ES-I3 (cell line): ENCODE data around the gene LMX1B.

ENCODE experiments used
- H3K36me3 ChIP-seq: 2 replicates; pipeline ENCODE4 v1.6.1; 2013; ENCODE audit warnings: mild to moderate bottlenecking, low read length, control low read depth, moderate library complexity; ENCODE audit not compliant: insufficient read depth
- H3K4me1 ChIP-seq: 2 replicates; pipeline ENCODE4 v1.6.1; 2013; ENCODE audit warnings: mild to moderate bottlenecking, control low read depth, low read length; ENCODE audit not compliant: insufficient read depth
- H3K9ac ChIP-seq: 2 replicates; pipeline ENCODE4 v1.6.1; 2013; ENCODE audit warnings: low read depth, mild to moderate bottlenecking, low read length, moderate library complexity
- H3K9me3 ChIP-seq: 2 replicates; pipeline ENCODE4 v1.6.1; 2013; ENCODE audit warnings: mild to moderate bottlenecking, low read length, moderate library complexity; ENCODE audit not compliant: control insufficient read depth, insufficient read depth

LMX1B gene

GRCh38 chr9:126698756-126699155 is 85.0 kb downstream of the LMX1B start:
- Histone ChIP-seq H3K9ac (no peak overlapping the region), H3K9me3 (no peaks in the 10 kb centered on the region), H3K4me1 (peaks cover 6% of the 10 kb centered on the region; the same call in 1 of the 2 replicates), H3K36me3 (no peaks in the 10 kb centered on the region)

DNA sequence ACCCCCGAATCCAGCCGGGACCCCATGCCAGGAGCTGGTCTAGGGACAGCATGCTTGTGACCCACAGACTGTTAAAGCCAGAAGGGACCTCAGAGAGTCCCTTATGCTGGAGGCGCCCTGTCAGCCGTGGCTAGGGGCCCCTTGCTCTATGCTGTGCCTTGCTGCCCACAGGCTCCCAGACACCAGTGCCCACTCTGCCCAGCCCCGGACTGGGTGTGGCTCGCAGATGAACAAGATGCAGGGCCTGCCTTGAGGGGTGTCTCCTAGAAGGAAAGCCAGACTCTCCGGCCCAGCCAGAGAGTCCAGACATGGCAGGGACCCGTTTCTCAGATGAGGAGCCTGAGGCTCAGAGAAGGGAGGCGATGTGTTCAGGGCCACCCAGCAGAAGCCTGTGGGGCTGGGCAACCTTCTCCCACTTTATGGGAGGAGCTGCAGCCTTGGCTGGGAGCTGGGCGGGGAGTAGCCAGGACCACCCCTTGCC is 85.7 kb downstream of the LMX1B start:
- Histone ChIP-seq H3K9me3 (no peaks in the 10 kb centered on the region), H3K4me1 (peaks cover 8% of the 10 kb centered on the region; the same call in 1 of the 2 replicates), H3K36me3 (no peaks in the 10 kb centered on the region), H3K9ac (no peak overlapping the region)

GRCh38 chr9:126700296-126700695 is 86.6 kb downstream of the LMX1B start:
- Histone ChIP-seq H3K4me1 (peaks cover 15% of the 10 kb centered on the region), H3K9ac (no peak overlapping the region), H3K9me3 (no peaks in the 10 kb centered on the region), H3K36me3 (no peaks in the 10 kb centered on the region)

DNA sequence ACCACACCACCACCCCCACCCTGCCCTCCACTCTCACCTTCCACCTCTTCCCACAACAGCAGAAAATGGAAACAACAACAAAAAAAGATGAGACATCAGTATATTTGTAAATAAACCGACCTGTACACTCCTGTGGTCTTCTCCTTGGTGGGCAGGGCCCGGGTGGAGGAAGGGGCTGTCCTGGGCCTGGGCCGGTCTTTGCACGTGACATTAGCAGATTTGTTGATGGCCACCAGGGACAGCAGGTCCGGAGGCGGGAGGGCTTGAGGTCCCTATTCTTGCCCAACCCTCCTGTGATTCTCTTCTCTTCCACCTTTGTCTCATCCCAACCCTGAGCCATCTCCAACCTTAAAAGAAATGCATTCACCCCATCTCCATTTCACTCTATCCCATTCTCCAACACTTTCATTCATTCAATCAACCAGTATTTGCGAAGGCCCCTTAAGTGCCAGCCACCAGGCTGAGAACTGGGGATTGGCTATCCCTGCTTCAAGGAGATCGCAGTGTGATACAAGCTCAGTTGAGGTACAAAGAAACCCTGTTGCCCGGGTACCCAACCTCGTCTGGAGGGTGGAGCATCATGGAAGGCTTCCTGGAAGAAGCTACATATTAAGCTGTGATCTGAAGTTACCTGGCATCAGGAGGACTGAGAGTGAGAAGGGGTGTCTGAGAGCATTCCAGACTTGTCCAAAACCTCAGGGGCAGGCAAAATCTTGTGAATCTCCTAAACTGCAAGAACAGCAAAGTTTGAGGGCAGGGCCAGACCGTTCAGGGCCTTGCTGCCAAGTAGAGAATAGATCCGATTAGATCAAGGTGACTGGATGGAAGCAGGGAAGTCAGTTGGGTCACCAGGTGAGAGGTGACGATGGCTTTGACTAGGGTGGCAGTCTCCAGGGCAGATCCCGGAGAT is 87.4 kb downstream of the LMX1B start:
- Histone ChIP-seq H3K4me1 (peaks cover 15% of the 10 kb centered on the region), H3K36me3 (no peaks in the 10 kb centered on the region), H3K9ac (no peak overlapping the region), H3K9me3 (no peaks in the 10 kb centered on the region)

GRCh38 chr9:126701813-126702140 is 88.0 kb downstream of the LMX1B start:
- Histone ChIP-seq H3K4me1 (peaks cover 15% of the 10 kb centered on the region), H3K9ac (no peak overlapping the region), H3K36me3 (no peaks in the 10 kb centered on the region)

DNA sequence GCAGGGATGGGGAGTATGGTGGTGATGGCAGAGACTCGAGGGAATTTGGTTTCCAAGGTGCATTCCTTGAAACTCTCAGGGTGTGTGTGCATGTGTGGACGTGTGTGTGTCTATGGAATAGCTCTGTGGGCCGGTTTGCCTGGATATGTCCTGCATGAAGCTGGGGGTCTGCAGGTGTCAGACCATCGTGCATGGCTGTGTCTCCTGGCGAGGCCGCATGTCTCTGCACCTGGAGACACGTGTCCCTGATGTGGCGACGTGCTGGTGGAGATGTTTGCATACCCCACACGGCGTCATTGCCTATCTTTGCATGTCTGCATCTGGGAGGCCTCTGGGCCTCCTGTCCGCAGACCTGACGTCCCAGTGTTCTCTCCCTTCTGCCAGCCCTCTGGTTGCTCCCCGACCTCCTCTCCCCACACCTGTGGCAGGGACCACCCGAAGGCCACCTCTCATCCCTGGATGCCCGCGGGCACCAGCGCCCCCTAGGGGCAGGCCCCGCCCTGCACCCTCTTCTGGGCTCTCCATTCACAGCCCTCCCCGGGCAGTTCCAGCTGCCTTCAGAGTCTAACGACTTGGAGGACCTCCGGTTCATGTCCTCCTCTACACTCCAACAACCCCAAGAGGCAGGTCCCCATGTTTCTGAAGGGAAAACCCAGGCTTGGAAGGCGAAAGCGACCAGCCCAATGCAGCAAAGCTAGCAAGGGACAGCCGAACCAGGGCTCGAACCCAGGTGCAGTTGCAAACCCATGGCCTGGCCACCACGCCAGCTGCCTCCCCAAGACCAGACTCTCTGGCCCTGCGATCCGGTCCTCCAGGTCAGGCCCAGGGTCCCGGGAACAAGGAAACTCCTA is 88.6 kb downstream of the LMX1B start:
- Histone ChIP-seq H3K9ac (no peak overlapping the region), H3K9me3 (no peaks in the 10 kb centered on the region), H3K4me1 (peaks cover 15% of the 10 kb centered on the region), H3K36me3 (no peaks in the 10 kb centered on the region)

More at GRCh38 chr9:126701813-126702140, 88.0 kb downstream of the LMX1B start:
- H3K9me3 ChIP-seq = no peaks in the 10 kb centered on the region

DNA sequence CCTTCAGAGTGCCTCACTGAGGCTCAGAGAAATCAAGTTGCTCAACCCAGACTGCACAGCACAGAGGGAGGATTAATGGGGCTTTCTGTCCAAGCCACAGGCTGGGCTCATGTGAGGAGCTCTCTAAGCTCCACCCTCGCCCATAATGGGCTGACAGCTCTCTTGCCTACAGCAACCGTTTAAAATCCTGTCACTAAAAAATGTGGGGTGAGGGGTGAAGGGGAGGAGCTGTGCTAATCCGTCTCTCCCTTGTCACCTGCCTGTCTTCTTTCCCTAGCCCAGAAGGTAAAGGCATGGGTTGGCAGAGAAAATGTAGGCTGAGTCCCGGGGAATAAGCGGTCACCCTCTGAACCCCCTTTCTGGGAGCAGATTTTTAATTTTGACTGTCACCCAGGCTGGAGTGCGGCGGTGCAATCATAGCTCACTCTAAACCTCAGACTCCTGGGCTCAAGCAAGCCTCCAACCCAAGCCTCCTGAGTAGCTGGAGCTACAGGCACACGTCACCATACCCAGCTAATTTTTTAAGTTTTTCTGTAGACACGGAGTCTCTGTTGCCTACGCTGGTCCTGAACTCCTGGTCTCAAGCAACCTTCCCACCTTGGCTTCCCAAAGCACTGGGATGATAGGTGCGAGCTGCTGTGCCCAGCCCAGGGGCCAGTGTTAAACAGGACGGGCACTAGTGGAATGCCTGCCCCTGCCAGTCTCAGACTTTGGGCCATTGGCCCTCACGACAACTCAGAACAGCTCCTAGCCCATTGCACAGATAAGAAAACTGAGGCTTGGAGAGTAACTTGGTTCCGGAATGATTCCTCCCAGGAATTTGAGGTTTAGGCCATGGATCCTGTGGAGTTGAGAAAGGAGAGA is 89.5 kb downstream of the LMX1B start:
- Histone ChIP-seq H3K9ac (no peak overlapping the region), H3K9me3 (no peaks in the 10 kb centered on the region), H3K36me3 (no peaks in the 10 kb centered on the region), H3K4me1 (peaks cover 15% of the 10 kb centered on the region)

- Histone ChIP-seq H3K9me3 (no peaks in the 10 kb centered on the region), H3K4me1 (peaks cover 15% of the 10 kb centered on the region), H3K9ac (no peak overlapping the region), H3K36me3 (no peaks in the 10 kb centered on the region)
Measured at GRCh38 chr9:126703866-126704156, 90.1 kb downstream of the LMX1B start.

DNA sequence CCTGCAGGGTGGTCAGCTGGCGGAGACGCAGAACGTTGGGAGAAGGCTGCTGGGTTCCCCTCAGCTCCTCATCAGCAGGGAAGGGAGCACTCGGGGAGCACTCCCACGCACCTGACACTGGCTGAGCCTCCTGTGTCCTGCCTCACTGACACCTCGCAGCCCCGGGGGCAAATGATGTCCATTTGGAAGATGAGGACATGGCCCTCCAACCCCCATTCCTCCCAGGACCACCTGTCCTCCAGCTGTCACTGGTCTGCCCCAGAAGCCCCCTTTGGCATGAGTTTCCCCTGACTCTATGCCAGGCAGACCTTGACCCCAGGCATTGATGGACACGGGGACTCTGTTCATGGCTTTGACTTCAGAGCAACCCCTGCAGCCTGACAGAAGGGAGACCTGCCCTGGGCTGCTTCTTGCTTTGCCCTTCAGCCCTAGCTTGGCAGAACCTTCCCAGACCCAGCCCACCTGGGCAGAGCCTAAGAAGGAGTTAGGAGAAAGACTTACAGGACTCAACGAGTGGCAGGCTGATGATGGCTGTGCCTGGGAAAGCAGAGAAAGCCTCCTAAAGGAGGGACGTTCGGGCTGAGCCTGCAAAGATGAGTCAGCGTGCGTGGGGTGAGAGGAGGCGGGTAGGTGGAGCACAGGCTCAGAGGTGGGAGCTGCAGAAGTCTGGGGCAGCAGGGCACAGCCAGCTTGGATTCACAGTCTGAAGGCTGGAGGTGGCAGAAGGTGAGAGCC is 90.6 kb downstream of the LMX1B start:
- Histone ChIP-seq H3K9ac (no peak overlapping the region), H3K36me3 (no peaks in the 10 kb centered on the region), H3K9me3 (no peaks in the 10 kb centered on the region), H3K4me1 (peaks cover 15% of the 10 kb centered on the region)

GRCh38 chr9:126704892-126705766 is 91.4 kb downstream of the LMX1B start:
- Histone ChIP-seq H3K9ac (peak overlapping the region; percentile 17; the same call in 1 of the 2 replicates), H3K4me1 (peaks cover 15% of the 10 kb centered on the region), H3K9me3 (no peaks in the 10 kb centered on the region), H3K36me3 (no peaks in the 10 kb centered on the region)

GRCh38 chr9:126705767-126706697 is 92.3 kb downstream of the LMX1B start:
- H3K36me3 ChIP-seq = no peaks in the 10 kb centered on the region
- H3K4me1 ChIP-seq = peaks cover 15% of the 10 kb centered on the region
- no peak overlapping the region for H3K9ac ChIP-seq
- no peaks in the 10 kb centered on the region for H3K9me3 ChIP-seq

GRCh38 chr9:126706698-126707053 is 92.9 kb downstream of the LMX1B start:
- Histone ChIP-seq H3K9me3 (no peaks in the 10 kb centered on the region), H3K36me3 (no peaks in the 10 kb centered on the region), H3K4me1 (peaks cover 15% of the 10 kb centered on the region), H3K9ac (no peak overlapping the region)
